ENCODE results near the gene COX10. TPM values are rescaled to one million over a fixed set of nuclear protein-coding genes. Genes with fewer than 3 reads are reported as not detected.
"Not testable (repeated sequence)": the region's sequence is repeated elsewhere in the genome, so short reads cannot be mapped to it uniquely, and the experiment has no call there.

COX10 gene
- total RNA-seq, 1 donor, result 15.5 TPM

DNA sequence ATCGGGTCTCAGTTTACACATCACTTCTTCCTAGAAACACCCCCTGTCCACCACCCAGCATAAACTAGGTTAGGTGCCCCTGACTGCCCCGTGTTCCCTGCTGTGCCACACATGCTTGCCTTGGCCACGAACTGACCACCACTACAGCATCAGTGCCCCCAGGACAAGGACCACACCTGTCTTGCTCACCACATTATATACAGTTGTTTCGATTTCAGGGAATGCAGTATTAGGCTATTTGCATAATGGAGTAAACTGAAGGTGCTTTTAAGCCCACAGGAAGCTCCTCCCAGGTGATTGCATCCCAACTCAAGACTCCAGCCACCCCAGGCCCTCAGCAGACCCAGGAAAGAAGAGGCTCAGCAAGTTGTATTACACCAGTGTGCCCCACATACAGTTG, 117.1 kb downstream of the COX10 start:
- not testable (repeated sequence) for DNase-seq (ENCODE audit: low read depth); H3K4me3 ChIP-seq (ENCODE audit: low read depth, low read length)

GRCh38 chr17:14190774-14191173, 121.5 kb downstream of the COX10 start:
- not testable (repeated sequence) for H3K4me3 ChIP-seq (ENCODE audit: low read depth, low read length)
- DNase-seq (ENCODE audit: low read depth), result peak; percentile 25

DNA sequence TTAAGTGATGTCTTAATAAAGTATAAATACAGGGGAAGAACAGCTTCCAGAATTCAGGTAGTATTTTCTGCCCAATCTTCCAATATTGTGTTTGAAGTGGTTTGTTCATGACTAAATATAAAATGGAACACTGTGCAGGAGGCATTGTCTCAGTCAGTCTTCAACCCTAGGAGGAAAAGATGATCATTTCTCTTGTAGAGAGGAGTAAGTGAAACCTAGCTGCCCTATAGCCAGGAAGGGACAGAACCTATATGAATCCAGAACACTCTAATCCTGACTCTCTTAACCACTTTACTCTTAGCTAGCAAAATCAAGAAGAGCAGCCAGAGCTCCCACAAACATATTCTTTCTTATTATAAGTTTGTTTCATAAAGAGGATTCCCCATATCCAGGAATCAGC, 122.2 kb downstream of the COX10 start:
- H3K4me3 ChIP-seq (ENCODE audit: low read depth, low read length); DNase-seq (ENCODE audit: low read depth): not testable (repeated sequence)

- not testable (repeated sequence) for H3K4me3 ChIP-seq (ENCODE audit: low read depth, low read length); DNase-seq (ENCODE audit: low read depth)
Measured at GRCh38 chr17:14192039-14192438, 122.7 kb downstream of the COX10 start.

DNA sequence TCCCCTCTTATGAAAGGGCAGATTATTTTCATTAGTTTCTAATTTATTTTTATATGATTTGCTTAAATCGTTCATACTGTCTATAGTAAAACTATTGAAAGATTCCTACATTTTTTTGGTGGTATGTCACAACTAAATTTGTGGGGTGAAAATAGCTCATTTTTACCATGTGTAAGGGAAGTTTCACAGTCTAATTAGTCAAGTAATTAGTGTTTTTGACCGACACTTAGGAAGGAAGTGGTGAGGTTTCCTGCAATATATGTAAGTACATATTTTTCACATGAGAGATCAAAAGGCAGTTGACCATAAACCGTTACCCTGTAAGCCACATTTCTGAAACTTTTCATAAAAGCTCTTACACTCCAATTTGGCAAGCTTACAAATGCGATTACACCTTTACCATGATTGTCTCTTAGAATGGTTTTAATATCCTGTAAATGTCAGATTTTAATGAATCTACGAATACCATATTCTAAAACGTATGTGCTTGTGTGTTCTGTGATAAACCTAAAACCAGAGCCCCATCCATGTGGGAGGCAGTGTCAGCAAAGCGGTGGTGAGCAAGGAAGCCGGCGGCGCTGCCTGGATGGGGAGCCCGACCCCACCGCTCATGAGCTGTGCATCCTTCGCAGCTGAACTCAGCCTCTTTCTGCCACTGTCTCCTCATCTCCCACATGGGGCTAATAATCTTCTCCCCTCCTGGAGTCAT, 123.5 kb downstream of the COX10 start:
- not testable (repeated sequence) for H3K4me3 ChIP-seq (ENCODE audit: low read depth, low read length); DNase-seq (ENCODE audit: low read depth)

GRCh38 chr17:14196377-14196997, 127.2 kb downstream of the COX10 start:
- TF ChIP-seq, protein P1, sequence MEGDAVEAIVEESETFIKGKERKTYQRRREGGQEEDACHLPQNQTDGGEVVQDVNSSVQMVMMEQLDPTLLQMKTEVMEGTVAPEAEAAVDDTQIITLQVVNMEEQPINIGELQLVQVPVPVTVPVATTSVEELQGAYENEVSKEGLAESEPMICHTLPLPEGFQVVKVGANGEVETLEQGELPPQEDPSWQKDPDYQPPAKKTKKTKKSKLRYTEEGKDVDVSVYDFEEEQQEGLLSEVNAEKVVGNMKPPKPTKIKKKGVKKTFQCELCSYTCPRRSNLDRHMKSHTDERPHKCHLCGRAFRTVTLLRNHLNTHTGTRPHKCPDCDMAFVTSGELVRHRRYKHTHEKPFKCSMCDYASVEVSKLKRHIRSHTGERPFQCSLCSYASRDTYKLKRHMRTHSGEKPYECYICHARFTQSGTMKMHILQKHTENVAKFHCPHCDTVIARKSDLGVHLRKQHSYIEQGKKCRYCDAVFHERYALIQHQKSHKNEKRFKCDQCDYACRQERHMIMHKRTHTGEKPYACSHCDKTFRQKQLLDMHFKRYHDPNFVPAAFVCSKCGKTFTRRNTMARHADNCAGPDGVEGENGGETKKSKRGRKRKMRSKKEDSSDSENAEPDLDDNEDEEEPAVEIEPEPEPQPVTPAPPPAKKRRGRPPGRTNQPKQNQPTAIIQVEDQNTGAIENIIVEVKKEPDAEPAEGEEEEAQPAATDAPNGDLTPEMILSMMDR (IDR thresholded peaks at IDR 0.05; ENCODE audit: insufficient read depth, low read depth, low read length), result peak; percentile 22
- no peak overlapping the region for H3K4me3 ChIP-seq (ENCODE audit: low read depth, low read length)
- DNase-seq (ENCODE audit: low read depth), result no peak

GRCh38 chr17:14197057-14197456, 127.8 kb downstream of the COX10 start:
- no peak for DNase-seq (ENCODE audit: low read depth)
- TF ChIP-seq, protein P1 (IDR thresholded peaks at IDR 0.05; ENCODE audit: insufficient read depth, low read depth, low read length), result no peak
- no peak overlapping the region for H3K4me3 ChIP-seq (ENCODE audit: low read depth, low read length)

DNA sequence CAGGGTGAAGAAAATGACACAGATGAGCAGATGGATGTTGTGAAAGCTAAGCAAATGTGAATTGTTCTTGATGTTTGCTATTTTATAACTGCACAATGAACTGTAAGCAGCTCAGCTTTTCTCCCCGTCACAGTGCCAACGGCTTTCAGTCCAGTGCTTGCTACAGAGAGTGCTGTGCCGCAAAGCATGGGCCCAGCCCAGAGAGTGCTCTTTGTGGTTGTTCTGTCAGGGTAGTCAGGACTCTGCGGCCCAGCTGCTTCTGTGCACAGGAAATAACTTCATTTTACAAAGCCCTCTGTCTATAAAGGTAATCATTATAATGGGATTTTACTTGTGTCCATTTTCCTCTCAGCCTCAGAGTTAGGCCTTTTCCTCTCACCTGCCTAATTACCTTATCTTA, 128.3 kb downstream of the COX10 start:
- DNase-seq (ENCODE audit: low read depth), result no peak
- TF ChIP-seq, protein P1 (IDR thresholded peaks at IDR 0.05; ENCODE audit: insufficient read depth, low read depth, low read length), result no peak
- no peak overlapping the region for H3K4me3 ChIP-seq (ENCODE audit: low read depth, low read length)

GRCh38 chr17:14198013-14198412, 128.7 kb downstream of the COX10 start:
- TF ChIP-seq, protein P1 (IDR thresholded peaks at IDR 0.05; ENCODE audit: insufficient read depth, low read depth, low read length), result no peak
- no peak overlapping the region for H3K4me3 ChIP-seq (ENCODE audit: low read depth, low read length)
- DNase-seq (ENCODE audit: low read depth), result peak; percentile 6
